PC-9 (cell line): ENCODE measurements around the gene TMEM117. TPM values are rescaled to one million over a fixed set of nuclear protein-coding genes. Genes with fewer than 3 reads are reported as not detected.

Experiments used
- BruUV-seq: library from RNA; stranded (reverse); fragments of 400-500 nt; replicated peaks from 2 replicates; lab custom pipeline; 2021; lab: Mats Ljungman, UMichigan
- CTCF ChIA-PET: fragments of 300-600 bp; sonication (Branson Sonifier 250); formaldehyde crosslinking; loops from one replicate; lab custom pipeline; 2022; ENCODE audit warnings: antibody characterized with exemption; lab: Charles Lee
- POLR2A ChIA-PET: fragments of 300-600 bp; sonication (Branson Sonifier 250); formaldehyde crosslinking; loops from one replicate; lab custom pipeline; 2022; ENCODE audit warnings: antibody characterized with exemption; ENCODE audit not compliant: unreplicated experiment; lab: Charles Lee
- DNase-seq, 2 experiments: peaks; one replicate each; pipeline versions ENCODE4 v3.0.0 to v3.0.0-alpha.2; 2015 to 2022; ENCODE audit warnings: mixed read lengths in 1 of 2
- H2AFZ ChIP-seq: fragments of 200-600 bp; sonication (generic); 2 replicates; pipeline ENCODE4 v1.8.1; 2017; ENCODE audit warnings: antibody characterized with exemption
- H3F3A ChIP-seq: fragments of 200-600 bp; sonication (generic); 2 replicates; pipeline ENCODE4 v1.8.1; 2017; ENCODE audit warnings: antibody characterized with exemption, mild to moderate bottlenecking, low read depth; ENCODE audit not compliant: insufficient read depth
- H3K27ac ChIP-seq: fragments of 200-600 bp; sonication (generic); 2 replicates; pipeline ENCODE4 v1.6.1; 2016; ENCODE audit warnings: mixed run types
- H3K27me3 ChIP-seq: fragments of 200-600 bp; sonication (generic); 2 replicates; pipeline ENCODE4 v1.6.1; 2016; ENCODE audit warnings: low read depth, mixed run types; ENCODE audit not compliant: insufficient read depth
- H3K36me3 ChIP-seq: fragments of 200-600 bp; sonication (generic); 2 replicates; pipeline ENCODE4 v1.6.1; 2016; ENCODE audit warnings: low read depth, mixed run types
- H3K4me1 ChIP-seq: fragments of 200-600 bp; sonication (generic); replicated peaks from 2 replicates; pipeline ENCODE4 v1.6.1; 2016; ENCODE audit warnings: mixed run types; ENCODE audit not compliant: insufficient read depth
- H3K4me2 ChIP-seq: fragments of 200-600 bp; sonication (generic); 2 replicates; pipeline ENCODE4 v1.6.1; 2017; ENCODE audit warnings: mixed run types
- H3K4me3 ChIP-seq: fragments of 200-600 bp; sonication (generic); 2 replicates; pipeline ENCODE4 v1.6.1; 2016; ENCODE audit warnings: mixed run types
- H3K79me2 ChIP-seq: fragments of 200-600 bp; sonication (generic); 2 replicates; pipeline ENCODE4 v1.6.1; 2017; ENCODE audit warnings: low read depth, mixed run types
- H3K9me2 ChIP-seq: fragments of 200-600 bp; sonication (generic); 2 replicates; pipeline ENCODE4 v1.8.1; 2017; ENCODE audit warnings: mild to moderate bottlenecking; ENCODE audit not compliant: insufficient read depth
- H3K9me3 ChIP-seq: fragments of 200-600 bp; sonication (generic); 2 replicates; pipeline ENCODE4 v1.8.1; 2016; ENCODE audit warnings: low read depth; ENCODE audit not compliant: insufficient read depth
- H4K20me1 ChIP-seq: fragments of 200-600 bp; sonication (generic); 2 replicates; pipeline ENCODE4 v1.8.1; 2017; ENCODE audit not compliant: insufficient read depth
- EZH2 ChIP-seq: fragments of 200-600 bp; sonication (generic); IDR thresholded peaks from 2 replicates; pipeline ENCODE4 v1.8.0; 2017; ENCODE audit warnings: antibody characterized with exemption, low read depth
- intact Hi-C: fragments of 100-400 bp; cut with micrococcal nuclease; formaldehyde crosslinking; loops from one replicate; pipeline ENCODE4 v1.10.0; 2022; ENCODE audit not compliant: unreplicated experiment
- total RNA-seq: library from RNA; stranded (reverse); gene quantifications from 2 replicates; pipeline ENCODE4 v1.2.3, GENCODE V29; 2021
- TF ChIP-seq, protein P1 (sequence below): fragments of 200-600 bp; sonication (generic); conservative IDR thresholded peaks from 2 replicates; pipeline ENCODE4 v1.6.1; 2017; ENCODE audit warnings: mixed run types, antibody characterized with exemption, mild to moderate bottlenecking, moderate library complexity

Gene TMEM117
- total RNA-seq, 1 experiment from 2014 or later: 2.0 TPM

GRCh38 chr12:44379831-44380230 lies 544.0 kb downstream of the TMEM117 start:
- Histone ChIP-seq H3K4me3 (no peak overlapping the region), H3K79me2 (no peaks in the 10 kb centered on the region), H3K4me2 (no peak overlapping the region), H3K9me3 (no peaks in the 10 kb centered on the region), H4K20me1 (no peaks in the 10 kb centered on the region; the same call in 1 of the 2 replicates), H3K27ac (no peak overlapping the region), H3K27me3 (no peaks in the 10 kb centered on the region), H3K9me2 (no peaks in the 10 kb centered on the region), H3F3A (no peaks in the 10 kb centered on the region), H3K36me3 (no peaks in the 10 kb centered on the region), H2AFZ (no peak overlapping the region), H3K4me1 (no peaks in the 10 kb centered on the region)
- no peak for TF ChIP-seq EZH2
- TF ChIP-seq, protein P1, sequence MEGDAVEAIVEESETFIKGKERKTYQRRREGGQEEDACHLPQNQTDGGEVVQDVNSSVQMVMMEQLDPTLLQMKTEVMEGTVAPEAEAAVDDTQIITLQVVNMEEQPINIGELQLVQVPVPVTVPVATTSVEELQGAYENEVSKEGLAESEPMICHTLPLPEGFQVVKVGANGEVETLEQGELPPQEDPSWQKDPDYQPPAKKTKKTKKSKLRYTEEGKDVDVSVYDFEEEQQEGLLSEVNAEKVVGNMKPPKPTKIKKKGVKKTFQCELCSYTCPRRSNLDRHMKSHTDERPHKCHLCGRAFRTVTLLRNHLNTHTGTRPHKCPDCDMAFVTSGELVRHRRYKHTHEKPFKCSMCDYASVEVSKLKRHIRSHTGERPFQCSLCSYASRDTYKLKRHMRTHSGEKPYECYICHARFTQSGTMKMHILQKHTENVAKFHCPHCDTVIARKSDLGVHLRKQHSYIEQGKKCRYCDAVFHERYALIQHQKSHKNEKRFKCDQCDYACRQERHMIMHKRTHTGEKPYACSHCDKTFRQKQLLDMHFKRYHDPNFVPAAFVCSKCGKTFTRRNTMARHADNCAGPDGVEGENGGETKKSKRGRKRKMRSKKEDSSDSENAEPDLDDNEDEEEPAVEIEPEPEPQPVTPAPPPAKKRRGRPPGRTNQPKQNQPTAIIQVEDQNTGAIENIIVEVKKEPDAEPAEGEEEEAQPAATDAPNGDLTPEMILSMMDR: no peak
- intact Hi-C loops: no loop called here
- POLR2A ChIA-PET: no interaction called here
- DNase-seq: no peak
- CTCF ChIA-PET: no interaction called here
- BruUV-seq: no TSS peak

DNA sequence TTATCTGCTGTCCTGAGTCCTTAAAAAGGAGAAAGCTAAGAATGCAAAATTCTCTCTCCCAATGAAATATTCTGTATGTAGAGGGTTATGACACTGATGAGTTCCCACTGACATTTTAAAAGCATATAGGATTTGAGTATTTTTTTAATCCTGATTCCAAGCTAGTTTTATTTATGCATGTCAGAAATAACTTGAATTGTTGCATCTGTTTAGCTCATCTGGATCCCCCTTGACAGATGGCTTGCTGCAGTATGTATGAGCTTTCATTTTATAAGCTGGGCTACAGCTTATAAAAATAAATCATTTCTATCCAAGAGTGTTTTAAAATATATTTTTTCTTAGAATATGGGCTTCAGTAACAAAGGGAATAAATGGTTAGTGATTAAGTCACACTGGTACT lies 545.0 kb downstream of the TMEM117 start:
- Histone ChIP-seq H3K79me2 (no peaks in the 10 kb centered on the region), H4K20me1 (no peaks in the 10 kb centered on the region; the same call in 1 of the 2 replicates), H3K27ac (no peak overlapping the region), H3K9me3 (no peaks in the 10 kb centered on the region), H3K4me2 (no peak overlapping the region), H3K4me3 (no peak overlapping the region), H3K4me1 (no peaks in the 10 kb centered on the region), H3K36me3 (no peaks in the 10 kb centered on the region), H3K27me3 (no peaks in the 10 kb centered on the region), H2AFZ (no peak overlapping the region), H3K9me2 (no peaks in the 10 kb centered on the region), H3F3A (no peaks in the 10 kb centered on the region)
- BruUV-seq: no TSS peak
- no peak for TF ChIP-seq EZH2
- TF ChIP-seq, protein P1: no peak
- DNase-seq: no peak
- CTCF ChIA-PET: no interaction called here
- intact Hi-C loops: no loop called here
- POLR2A ChIA-PET: no interaction called here

DNA sequence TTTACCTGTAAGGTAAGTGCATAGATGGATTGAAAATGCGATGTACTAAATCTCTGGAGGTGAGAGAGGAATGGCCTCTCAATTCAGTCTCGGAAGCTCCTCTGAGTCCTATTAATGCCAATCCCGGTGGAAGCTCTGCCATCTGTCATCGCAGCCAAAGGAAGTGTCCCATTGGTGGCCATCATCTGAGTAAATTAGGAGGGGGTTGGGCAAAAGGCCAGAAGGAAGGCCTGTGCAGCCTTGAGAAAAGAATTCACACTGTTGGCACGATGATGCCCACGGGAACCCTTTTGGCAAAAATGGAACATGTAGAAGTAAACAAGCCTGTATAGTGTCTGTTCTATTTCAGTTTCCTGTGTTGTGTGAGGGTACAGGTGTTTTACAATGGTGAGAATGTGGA lies 545.5 kb downstream of the TMEM117 start:
- TF ChIP-seq, protein P1: no peak
- TF ChIP-seq EZH2: no peak
- POLR2A ChIA-PET: no interaction called here

More for the DNA sequence above, 545.5 kb downstream of the TMEM117 start:
- BruUV-seq: no TSS peak
- DNase-seq: no peak
- no peak overlapping the region for H3K4me2 ChIP-seq
- H3K9me2 ChIP-seq: no peaks in the 10 kb centered on the region
- no peaks in the 10 kb centered on the region; the same call in 1 of the 2 replicates for H4K20me1 ChIP-seq
- H3K4me1 ChIP-seq: no peaks in the 10 kb centered on the region
- H2AFZ ChIP-seq: no peak overlapping the region
- no peaks in the 10 kb centered on the region for H3K79me2 ChIP-seq
- intact Hi-C loops: no loop called here
- no peaks in the 10 kb centered on the region for H3K9me3 ChIP-seq
- CTCF ChIA-PET: no interaction called here
- H3K27ac ChIP-seq: no peak overlapping the region
- H3K27me3 ChIP-seq: no peaks in the 10 kb centered on the region
- no peak overlapping the region for H3K4me3 ChIP-seq
- no peaks in the 10 kb centered on the region for H3F3A ChIP-seq
- no peaks in the 10 kb centered on the region for H3K36me3 ChIP-seq
